ENCODE measurements around the gene IDUA.

IDUA gene

DNA sequence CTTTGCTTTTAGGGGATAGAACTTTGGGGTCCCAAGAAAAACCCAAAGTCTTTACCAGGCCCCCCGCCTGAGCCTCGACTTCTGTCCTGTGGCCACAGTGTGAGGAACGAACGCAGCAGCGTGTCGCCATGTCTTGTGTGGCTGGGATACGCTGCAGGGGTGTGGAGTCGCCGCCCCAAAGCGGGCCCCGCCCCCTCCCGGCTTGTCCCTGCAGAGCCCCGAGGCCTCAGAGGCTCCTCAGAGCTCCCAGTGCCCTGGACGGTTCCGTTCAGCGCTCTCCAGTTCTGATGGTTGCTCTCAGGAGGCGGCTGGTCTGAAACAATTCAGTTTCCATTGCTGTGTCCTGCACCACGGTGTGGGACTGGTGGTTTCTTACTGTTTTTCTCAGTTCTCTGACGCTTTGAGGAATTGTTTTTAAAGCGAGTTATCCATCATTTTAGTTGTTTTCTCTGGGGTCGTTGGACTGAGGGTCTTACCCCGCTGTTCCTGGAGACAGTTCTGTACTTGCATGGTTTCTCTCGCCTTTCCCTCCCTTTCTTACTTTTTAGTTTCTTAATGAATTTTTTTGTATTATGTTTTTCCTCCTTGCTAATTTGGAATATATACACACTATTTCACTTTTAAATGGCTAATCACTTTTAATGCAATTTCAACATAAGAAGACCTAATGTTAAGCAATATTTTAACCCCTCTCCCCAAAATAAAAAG, 1.6 kb upstream of the IDUA start:
- in situ Hi-C loops (cut with MboI; ENCODE audit: low sequenced_read_pairs) = no loop called here

DNA sequence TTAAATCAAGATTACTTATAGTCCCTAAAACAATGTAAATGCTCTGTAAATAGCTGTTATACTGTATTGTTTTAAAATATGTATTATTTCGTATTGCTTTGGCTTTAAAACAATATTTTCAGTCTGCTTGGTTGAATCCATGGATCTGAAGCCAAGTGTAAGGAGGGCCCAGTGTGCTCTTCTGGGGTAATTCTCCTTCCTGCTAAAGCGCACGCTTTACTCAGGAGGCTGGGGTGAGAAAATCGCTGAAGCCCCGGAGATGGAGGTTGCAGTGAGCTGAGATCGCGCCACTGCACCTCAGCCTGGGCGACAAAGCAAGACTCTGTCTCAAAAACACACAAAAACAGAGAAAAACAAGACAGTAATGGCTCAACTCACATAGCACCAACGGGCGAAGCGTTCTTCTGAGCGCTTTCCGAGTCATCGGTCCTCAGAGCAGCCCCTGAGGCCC, 391 bp upstream of the IDUA start:
- in situ Hi-C loops (cut with MboI; ENCODE audit: low sequenced_read_pairs) = no loop called here

DNA sequence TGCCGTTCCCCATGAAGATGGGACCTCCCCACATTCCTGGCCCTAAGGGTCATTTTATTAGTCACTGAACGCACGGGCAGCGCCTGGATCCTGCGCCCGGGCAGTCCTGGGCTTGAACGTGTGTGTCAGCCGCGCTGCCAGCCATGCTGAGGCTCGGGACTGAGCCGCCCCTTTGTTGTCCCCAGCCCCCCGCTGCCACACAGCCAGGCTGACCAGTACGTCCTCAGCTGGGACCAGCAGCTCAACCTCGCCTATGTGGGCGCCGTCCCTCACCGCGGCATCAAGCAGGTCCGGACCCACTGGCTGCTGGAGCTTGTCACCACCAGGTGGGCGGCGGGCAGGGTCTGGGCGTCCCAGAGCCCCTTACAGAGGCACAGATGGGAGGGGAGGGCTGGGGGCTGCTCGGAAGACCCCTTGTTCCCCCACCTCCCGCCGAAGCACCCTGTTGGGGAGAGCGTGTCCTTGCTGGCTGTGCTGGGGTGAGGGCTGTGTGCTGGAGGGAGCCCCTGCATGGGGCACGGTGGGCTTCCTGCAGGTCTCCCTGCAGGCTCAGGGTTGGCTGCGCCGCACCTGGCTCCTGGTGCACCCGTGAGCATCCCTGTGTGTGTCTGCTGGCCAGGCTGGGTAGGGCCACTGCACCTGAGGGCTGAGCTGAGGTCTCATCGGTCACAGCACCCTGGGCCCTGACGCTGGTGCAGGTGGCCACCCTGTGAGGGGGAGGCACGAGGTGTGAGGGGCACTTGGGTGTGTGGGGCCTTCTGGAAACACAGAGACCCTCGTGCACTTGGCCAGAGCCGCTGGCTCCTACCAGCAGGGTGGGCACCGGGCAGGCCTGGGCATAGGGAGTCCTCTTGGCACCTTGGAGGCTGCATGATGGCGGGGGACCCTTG, 1.0 kb downstream of the IDUA start:
- in situ Hi-C loops (cut with MboI; ENCODE audit: low sequenced_read_pairs) = no loop called here

DNA sequence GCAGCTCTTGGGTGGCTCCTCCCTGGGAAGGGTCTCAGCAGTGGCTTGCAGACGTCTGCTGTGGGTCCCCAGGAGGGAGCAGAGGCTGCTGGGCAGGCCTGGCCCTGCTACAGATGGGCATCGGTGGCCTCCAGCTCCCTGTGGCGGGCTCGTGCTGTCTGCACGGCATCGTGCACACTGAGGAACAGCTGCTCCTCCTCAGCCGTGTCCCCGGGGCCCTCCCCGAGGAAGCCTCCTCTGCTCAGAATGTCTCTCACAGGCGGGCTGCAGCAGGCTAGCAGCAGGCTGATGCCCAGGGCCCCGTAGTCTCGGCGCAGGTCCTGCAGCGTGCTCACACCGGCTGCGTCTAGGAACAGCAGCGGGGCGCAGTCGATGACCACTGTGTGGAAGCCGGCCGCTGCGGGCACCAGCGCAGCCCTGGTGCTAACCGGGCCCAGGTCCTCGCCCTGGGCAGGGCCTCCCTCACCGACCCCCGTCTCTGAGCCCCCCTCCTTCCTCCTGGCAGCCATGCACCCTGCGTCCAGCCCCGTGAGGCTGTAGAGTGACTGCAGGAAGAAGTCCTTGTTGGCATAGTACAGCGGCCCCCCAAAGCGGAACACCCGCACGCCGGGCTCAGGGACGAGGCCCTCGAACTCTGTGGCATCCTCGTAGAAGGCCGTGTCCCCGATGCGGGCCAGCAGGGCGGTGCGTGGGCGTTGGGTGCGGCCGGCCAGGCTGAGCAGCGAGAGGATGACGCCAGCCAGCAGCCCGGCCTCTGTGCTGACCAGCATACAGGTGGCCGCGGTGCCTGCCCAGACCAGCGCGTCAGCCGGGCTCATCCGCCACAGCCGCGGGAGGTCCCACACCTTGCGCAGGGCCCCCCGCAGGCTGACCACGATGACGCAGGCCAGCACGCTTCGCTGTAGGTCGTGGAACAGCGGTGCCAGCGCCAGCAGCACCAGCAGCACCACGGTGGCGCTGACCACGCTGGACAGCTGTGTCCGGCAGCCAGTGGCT, 2.2 kb downstream of the IDUA start:
- in situ Hi-C loops (cut with MboI; ENCODE audit: low sequenced_read_pairs) = no loop called here

GRCh38 chr4:989722-990471, 3.1 kb downstream of the IDUA start:
- in situ Hi-C loops (cut with MboI; ENCODE audit: low sequenced_read_pairs) = no loop called here

- in situ Hi-C loops (cut with MboI; ENCODE audit: low sequenced_read_pairs) = no loop called here
Measured at GRCh38 chr4:990746-991367, 4.0 kb downstream of the IDUA start.

DNA sequence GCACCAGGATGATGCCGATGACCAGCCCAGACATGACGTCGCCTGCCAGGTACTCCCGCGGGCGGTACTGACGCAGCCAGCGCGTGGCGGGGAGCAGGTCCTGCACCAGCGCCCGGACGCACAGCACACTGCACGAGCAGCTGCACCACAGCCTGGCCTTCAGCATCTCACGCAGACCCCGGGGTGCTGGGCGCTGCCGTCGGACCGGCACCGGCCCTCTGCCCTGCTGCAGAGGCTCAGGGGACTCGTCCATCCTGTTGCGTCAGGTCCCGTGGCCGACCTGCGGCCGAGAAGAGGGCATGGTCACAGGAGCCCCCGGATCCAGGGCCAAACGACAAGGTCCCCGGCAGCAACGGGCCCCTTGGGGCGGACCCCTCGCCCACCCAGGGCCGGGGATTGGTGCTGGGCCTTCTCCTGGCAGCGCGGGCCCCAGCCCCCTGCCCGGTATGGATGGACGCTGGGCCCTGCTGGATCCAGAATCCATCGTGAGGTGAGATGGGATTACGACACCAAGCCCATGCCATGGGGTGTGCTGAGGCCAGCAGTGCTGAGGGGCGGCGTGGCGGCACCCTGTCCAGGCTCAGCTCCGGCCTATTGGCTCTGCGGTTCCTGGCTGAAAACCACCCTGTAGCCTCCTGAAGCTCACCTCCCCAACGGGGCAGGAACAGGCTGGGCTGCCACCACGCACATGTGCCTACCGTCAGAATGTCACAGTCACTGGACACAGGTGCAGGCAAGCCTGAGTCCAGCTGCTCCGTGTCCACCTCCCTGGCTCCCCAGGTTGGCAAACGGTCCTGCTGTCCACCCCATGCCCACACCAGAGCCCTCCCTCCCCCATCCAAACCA, 4.8 kb downstream of the IDUA start:
- in situ Hi-C loops (cut with MboI; ENCODE audit: low sequenced_read_pairs) = no loop called here

- in situ Hi-C loops (cut with MboI; ENCODE audit: low sequenced_read_pairs) = no loop called here
Measured at GRCh38 chr4:992297-993110, 5.7 kb downstream of the IDUA start.

GRCh38 chr4:993111-994029, 6.5 kb downstream of the IDUA start, which contains the start of gene SLC26A1:
Gene SLC26A1 (minus strand): TSS chr4:993404. CDS start chr4:991703, 1,701 bp downstream.
- in situ Hi-C loops (cut with MboI; ENCODE audit: low sequenced_read_pairs) = no loop called here

- in situ Hi-C loops (cut with MboI; ENCODE audit: low sequenced_read_pairs) = no loop called here
Measured at GRCh38 chr4:995311-996026, 8.6 kb downstream of the IDUA start.

- in situ Hi-C loops (cut with MboI; ENCODE audit: low sequenced_read_pairs) = no loop called here
Measured at GRCh38 chr4:996030-996996, 9.5 kb downstream of the IDUA start.

- in situ Hi-C loops (cut with MboI; ENCODE audit: low sequenced_read_pairs) = no loop called here
Measured at GRCh38 chr4:996997-997374, 10.1 kb downstream of the IDUA start.

- in situ Hi-C loops (cut with MboI; ENCODE audit: low sequenced_read_pairs) = no loop called here
Measured at GRCh38 chr4:997375-998071, 10.7 kb downstream of the IDUA start.

DNA sequence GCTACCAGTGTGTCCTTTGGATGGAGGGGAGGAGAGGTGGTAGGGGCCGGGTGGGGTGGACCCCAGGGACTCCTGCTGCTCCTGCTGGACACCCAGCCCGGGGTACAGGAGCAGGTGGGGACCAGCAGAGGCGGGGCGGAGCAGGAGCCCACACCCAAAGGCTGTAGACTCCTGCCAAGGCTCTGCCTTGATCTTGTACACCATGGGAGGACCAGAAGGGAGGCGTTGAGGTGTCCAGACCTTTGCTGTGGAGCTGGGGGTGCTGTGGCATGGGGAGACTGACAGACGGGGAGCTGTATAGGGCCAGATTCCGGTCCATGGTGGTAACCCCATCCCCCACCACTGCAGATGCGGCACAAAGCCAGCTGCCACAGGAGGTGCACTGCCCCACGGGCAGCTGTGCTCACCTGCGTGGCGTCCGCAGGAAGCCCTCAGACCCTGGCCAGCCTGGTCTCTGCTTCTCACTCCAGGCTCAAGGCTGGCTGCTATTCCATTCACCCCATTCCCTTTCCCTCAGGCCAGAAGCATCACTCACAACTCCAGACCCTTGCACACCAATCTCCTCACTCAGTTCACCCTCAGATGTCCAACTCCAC, 11.3 kb downstream of the IDUA start:
- in situ Hi-C loops (cut with MboI; ENCODE audit: low sequenced_read_pairs) = no loop called here
